A375 (cell line): ENCODE data around the gene PSMF1. TPM values are rescaled to one million over a fixed set of nuclear protein-coding genes. Genes with fewer than 3 reads are reported as not detected.

Experiments
- total RNA-seq: library from RNA; depleted of rRNA; stranded (reverse); fragments of >200 nt; shearing (Covaris generic); gene quantifications from 2 replicates; pipeline ENCODE4 v1.2.3, GENCODE V29; 2014; rRNA removed

The PSMF1 gene, protein sequence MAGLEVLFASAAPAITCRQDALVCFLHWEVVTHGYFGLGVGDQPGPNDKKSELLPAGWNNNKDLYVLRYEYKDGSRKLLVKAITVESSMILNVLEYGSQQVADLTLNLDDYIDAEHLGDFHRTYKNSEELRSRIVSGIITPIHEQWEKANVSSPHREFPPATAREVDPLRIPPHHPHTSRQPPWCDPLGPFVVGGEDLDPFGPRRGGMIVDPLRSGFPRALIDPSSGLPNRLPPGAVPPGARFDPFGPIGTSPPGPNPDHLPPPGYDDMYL
- total RNA-seq, result 36.2 and 37.6 TPM in 2 replicates

DNA sequence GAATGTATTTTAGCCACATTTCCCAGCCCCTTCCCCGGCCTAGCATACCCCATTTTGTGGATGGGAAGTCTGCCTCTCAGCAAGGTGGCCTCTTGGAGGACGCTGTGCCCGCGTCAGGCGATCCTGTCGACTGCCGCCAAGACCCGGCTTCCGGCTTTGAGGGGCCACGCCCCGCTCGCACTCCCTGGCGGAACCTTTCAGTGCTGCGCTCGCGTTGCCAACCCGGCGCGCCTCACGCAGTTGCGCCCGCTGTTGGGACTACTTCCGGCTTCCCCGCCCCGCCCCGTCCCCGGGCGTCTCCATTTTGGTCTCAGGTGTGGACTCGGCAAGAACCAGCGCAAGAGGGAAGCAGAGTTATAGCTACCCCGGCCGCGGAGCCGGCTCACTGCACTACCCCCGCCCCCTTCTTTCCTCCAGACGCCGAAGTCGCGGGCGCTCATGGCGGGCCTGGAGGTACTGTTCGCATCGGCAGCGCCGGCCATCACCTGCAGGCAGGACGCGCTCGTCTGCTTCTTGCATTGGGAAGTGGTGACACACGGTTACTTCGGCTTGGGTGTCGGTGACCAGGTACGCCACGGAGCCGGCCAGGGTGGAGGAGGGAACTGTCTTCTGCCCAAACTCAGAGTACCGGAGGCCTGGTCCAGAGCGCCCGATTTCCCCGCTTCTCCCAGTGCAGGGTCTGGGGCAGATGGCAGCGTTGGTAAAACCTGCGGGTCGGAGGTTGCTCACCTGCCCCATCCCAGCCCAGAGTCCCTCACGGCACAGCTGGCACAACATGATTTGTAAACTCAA lies at the start of gene PSMF1:
TSS of gene PSMF1 (plus strand) at position 267 of the 792 bp plus-strand sequence. CDS start at position 439, 172 bp downstream.

DNA sequence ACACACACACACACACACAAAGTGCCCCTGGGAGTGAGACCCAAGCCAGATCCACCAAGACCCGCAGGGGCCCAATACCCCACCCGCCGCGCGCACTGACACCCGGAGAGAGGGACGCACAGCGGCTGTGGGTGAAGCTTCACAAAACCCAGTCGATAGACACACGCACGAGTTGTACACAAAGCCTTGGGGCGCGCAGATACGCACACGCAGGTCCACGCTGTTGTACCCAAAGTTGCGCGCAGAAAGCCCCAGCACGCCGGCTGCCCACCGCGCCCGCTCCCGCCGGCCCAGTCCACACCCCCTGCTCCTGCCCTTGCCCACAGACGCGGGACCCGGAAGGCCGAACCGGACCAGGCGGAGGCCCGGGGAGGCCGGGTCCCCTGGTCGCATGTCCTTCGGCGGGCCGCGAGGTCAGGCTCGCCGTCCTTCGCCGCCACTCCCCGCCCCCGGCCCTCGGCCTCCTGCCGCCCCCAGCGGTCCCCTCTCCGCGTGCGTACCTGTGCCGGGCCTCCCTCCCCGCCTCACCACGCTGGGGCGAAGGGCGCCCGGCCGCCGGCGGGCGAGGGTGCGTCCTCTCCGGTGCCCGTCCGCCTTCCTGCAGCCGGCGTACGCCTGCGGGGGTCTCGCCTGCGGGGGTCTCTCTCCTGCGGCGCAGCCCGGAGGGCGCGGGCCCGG lies 66.4 kb downstream of the PSMF1 start, which contains the start of gene TMEM74B:
TSS of gene TMEM74B (minus strand) at position 344 of the 678 bp plus-strand sequence. CDS start 1,180 bp downstream, outside the sequence.

DNA sequence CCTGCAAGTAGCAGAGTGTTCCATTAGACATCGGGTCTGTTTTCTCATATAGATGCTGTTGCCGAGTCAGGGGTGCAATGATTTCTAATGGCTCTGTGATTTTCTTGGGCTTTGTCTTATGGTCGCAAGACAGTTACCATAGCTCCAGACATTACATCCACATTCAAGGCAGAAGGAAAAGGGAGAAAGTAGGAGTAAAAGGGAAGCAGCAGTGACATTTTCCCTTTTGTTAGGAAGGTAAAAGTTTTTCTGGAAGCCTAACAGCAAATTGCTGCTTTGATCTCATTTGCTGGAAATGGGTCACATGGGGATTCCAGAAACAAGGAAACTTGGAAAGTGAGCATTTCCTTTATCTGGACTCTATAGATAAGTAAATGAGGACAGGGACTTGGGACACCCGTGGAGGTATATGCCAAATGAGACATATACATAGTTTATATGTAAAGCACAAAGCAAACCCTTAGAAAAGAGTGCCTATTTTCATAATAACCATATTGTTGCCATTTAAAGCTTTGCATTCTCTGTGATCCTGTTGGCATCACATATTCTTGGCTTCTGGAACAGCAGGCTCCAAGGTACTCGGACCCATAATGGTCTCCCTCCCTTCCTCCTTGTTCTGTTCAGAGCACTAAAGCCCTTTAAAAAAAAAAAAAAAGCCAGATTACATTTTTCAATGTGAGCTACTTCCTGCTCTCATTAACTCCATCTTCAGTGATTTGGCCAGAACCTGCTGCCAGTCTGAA lies 84.5 kb downstream of the PSMF1 start, which contains the start of gene C20orf202:
TSS of gene C20orf202 (plus strand) at position 693 of the 743 bp plus-strand sequence. CDS start 132 bp downstream, outside the sequence.

Other genes starting within 250 kb of the PSMF1 start
- gene ANGPT4, start 202.3 kb upstream of the PSMF1 start, total RNA-seq, result 0.05 TPM in 1 of 2 replicates, not detected in the other
- gene RSPO4, start 116.3 kb upstream of the PSMF1 start, total RNA-seq, result not detected in 2 replicates
- gene TMEM74B, start 66.4 kb downstream of the PSMF1 start, total RNA-seq, result 0.37 TPM in 1 of 2 replicates, not detected in the other
- gene C20orf202, start 84.9 kb downstream of the PSMF1 start, total RNA-seq, result not detected in 2 replicates
- gene RAD21L1, start 107.4 kb downstream of the PSMF1 start, total RNA-seq, result not detected in 2 replicates
- gene SNPH, start 147.7 kb downstream of the PSMF1 start, total RNA-seq, result 4.3 and 5.6 TPM in 2 replicates
- gene SDCBP2, start 210.5 kb downstream of the PSMF1 start, total RNA-seq, result 1.6 and 1.7 TPM in 2 replicates